ENCODE data around the gene TGFBR1.

The TGFBR1 gene

GRCh38 chr9:99074902-99075245 lies 30.0 kb upstream of the TGFBR1 start:
- no peak for TF ChIP-seq CTCF (IDR thresholded peaks at IDR 0.05; ENCODE audit: low read depth, low read length, missing control alignments)
- no peak for DNase-seq (ENCODE audit: extremely low read depth, low read depth)
- no peak overlapping the region for H3K4me3 ChIP-seq (replicated peaks; ENCODE audit: low read depth, low read length)

GRCh38 chr9:99075246-99075912 lies 29.5 kb upstream of the TGFBR1 start:
- DNase-seq (ENCODE audit: extremely low read depth, low read depth) = no peak
- TF ChIP-seq CTCF (IDR thresholded peaks at IDR 0.05; ENCODE audit: low read depth, low read length, missing control alignments) = no peak
- H3K4me3 ChIP-seq (replicated peaks; ENCODE audit: low read depth, low read length) = no peak overlapping the region

GRCh38 chr9:99076030-99076429 lies 28.9 kb upstream of the TGFBR1 start:
- no peak for TF ChIP-seq CTCF (IDR thresholded peaks at IDR 0.05; ENCODE audit: low read depth, low read length, missing control alignments)
- DNase-seq (ENCODE audit: extremely low read depth, low read depth) = no peak
- no peak overlapping the region for H3K4me3 ChIP-seq (replicated peaks; ENCODE audit: low read depth, low read length)

DNA sequence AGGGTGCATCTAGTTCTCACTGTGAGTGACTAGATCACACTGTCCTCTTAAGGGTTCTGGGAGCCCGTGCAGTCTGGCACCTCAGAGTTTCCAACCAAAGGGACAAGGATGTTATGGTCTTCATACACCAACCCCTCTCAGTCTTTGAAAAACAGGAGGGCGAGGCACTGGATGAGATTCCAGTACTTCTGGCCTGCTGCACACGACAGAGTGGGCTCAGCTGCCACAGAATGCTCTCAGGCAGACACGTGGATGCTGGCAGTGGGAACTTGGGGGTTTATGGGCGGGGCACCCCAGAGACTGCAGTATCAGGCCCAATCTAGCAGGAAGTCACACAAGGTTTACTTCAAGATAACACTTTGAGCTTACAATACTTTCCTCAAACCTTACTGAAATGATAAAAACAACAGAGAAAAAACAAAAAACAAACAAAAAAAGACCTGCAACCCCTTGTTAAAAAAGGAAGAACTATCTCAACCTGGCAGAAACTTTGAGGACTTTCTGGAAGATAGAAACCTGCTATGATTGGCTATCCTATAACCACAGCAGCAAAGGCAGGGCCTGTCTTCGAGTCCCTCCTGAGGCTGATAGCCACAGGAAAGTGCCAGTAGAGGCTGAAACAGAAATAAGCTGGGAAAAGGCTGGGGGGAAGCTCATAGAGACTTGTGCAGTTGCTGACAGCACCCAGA lies 28.3 kb upstream of the TGFBR1 start:
- H3K4me3 ChIP-seq (replicated peaks; ENCODE audit: low read depth, low read length) = no peak overlapping the region
- DNase-seq (ENCODE audit: extremely low read depth, low read depth) = no peak
- no peak for TF ChIP-seq CTCF (IDR thresholded peaks at IDR 0.05; ENCODE audit: low read depth, low read length, missing control alignments)

GRCh38 chr9:99078717-99079116 lies 26.2 kb upstream of the TGFBR1 start:
- H3K4me3 ChIP-seq (replicated peaks; ENCODE audit: low read depth, low read length) = no peak overlapping the region
- no peak for TF ChIP-seq CTCF (IDR thresholded peaks at IDR 0.05; ENCODE audit: low read depth, low read length, missing control alignments)
- DNase-seq (ENCODE audit: extremely low read depth, low read depth) = no peak

DNA sequence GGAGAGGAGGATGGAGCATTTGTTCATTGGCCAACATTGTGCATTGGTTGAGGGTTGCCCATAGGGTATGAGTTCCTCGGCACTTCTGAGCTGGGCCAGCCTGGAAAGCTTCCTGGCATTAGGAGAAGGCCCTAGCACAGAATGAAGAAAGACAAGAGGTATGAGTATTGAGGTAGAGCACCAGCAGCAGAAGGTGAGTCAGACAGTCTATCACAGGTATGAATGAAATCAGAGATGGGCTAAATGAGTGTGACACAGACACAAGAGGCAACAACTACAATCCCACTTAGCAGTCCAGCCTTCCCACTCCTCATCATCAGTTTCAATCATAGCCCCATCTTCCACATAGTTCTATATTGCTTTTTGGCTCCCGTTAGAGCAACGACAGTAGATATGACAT lies 25.4 kb upstream of the TGFBR1 start:
- TF ChIP-seq CTCF (IDR thresholded peaks at IDR 0.05; ENCODE audit: low read depth, low read length, missing control alignments) = no peak
- no peak for DNase-seq (ENCODE audit: extremely low read depth, low read depth)
- H3K4me3 ChIP-seq (replicated peaks; ENCODE audit: low read depth, low read length) = no peak overlapping the region

All from HFF-Myc (cell line).